IMR-90 (cell line): ENCODE results near the gene VPS25. TPM values are rescaled to one million over a fixed set of nuclear protein-coding genes. Genes with fewer than 3 reads are reported as not detected.

ENCODE experiments used
- ATAC-seq: fragments of 200-7000 bp; cut with Tn5 transposase; 2 replicates; pipeline ENCODE4 v1.9.1; 2020; ENCODE audit warnings: low read depth, mild to moderate bottlenecking, moderate library complexity
- BruUV-seq: library from RNA; stranded (reverse); fragments of 400-500 nt; replicated peaks from 2 replicates; lab custom pipeline; 2021; lab: Mats Ljungman, UMichigan
- CTCF ChIA-PET: fragments of 300-600 bp; formaldehyde crosslinking; extraction: SDS; loops from one replicate; lab custom pipeline; 2021; ENCODE audit warnings: antibody characterized with exemption; lab: Yijun Ruan, JAX
- POLR2A ChIA-PET: fragments of 300-600 bp; sonication (Branson Sonifier 250); formaldehyde crosslinking; loops from one replicate; lab custom pipeline; 2022; ENCODE audit warnings: antibody characterized with exemption; ENCODE audit not compliant: unreplicated experiment; lab: Charles Lee
- DNase-seq: peaks from one replicate; pipeline ENCODE4 v3.0.0; 2013
- H2AFZ ChIP-seq: replicated peaks from 2 replicates; pipeline ENCODE3; 2013; ENCODE audit warnings: low read length, mild to moderate bottlenecking; ENCODE audit not compliant: poor library complexity
- H2AK5ac ChIP-seq: 2 replicates; pipeline ENCODE4 v1.6.1; 2013; ENCODE audit warnings: low read depth, low read length, inconsistent platforms
- H2AK9ac ChIP-seq: replicated peaks from 2 replicates; pipeline ENCODE3; 2013; ENCODE audit warnings: mild to moderate bottlenecking, low read depth, low read length, moderate library complexity; ENCODE audit not compliant: poor library complexity
- H2BK120ac ChIP-seq: 2 replicates; pipeline ENCODE4 v1.6.1; 2013; ENCODE audit warnings: low read depth, low read length, inconsistent platforms
- H2BK15ac ChIP-seq: 3 replicates; pipeline ENCODE4 v1.6.1; 2013; ENCODE audit warnings: low read depth, low read length, inconsistent platforms
- H2BK20ac ChIP-seq: 2 replicates; pipeline ENCODE4 v1.6.1; 2013; ENCODE audit warnings: low read depth, mild to moderate bottlenecking, inconsistent platforms, low read length, moderate library complexity
- H2BK5ac ChIP-seq: 2 replicates; pipeline ENCODE4 v1.6.1; 2013; ENCODE audit warnings: mild to moderate bottlenecking, low read depth, low read length, inconsistent platforms; ENCODE audit not compliant: poor library complexity, severe bottlenecking
- H3K14ac ChIP-seq: replicated peaks from 2 replicates; pipeline ENCODE4 v1.6.1; 2013; ENCODE audit warnings: low read depth, low read length, inconsistent platforms
- H3K18ac ChIP-seq: 2 replicates; pipeline ENCODE4 v1.6.1; 2013; ENCODE audit warnings: low read depth, low read length, control low read depth
- H3K23ac ChIP-seq: 2 replicates; pipeline ENCODE4 v1.6.1; 2013; ENCODE audit warnings: low read depth, low read length, inconsistent platforms
- H3K27ac ChIP-seq: 2 replicates; pipeline ENCODE4 v1.5.1; 2013; ENCODE audit warnings: mild to moderate bottlenecking, control low read depth, low read length; ENCODE audit not compliant: insufficient read depth
- H3K27me3 ChIP-seq: 2 replicates; pipeline ENCODE4 v1.6.1; 2013; ENCODE audit warnings: low read length; ENCODE audit not compliant: control insufficient read depth, insufficient read depth
- H3K36me3 ChIP-seq: 2 replicates; pipeline ENCODE4 v1.6.1; 2013; ENCODE audit warnings: low read length, mixed read lengths; ENCODE audit not compliant: control insufficient read depth, insufficient read depth
- H3K4ac ChIP-seq: 2 replicates; pipeline ENCODE4 v1.6.1; 2013; ENCODE audit warnings: low read depth, low read length, inconsistent platforms
- H3K4me1 ChIP-seq: 2 replicates; pipeline ENCODE4 v1.6.1; 2013; ENCODE audit warnings: low read length, mixed read lengths; ENCODE audit not compliant: control insufficient read depth, insufficient read depth
- H3K4me2 ChIP-seq: 2 replicates; pipeline ENCODE4 v1.6.1; 2013; ENCODE audit warnings: low read depth, mild to moderate bottlenecking, control low read depth, low read length, moderate library complexity
- H3K4me3 ChIP-seq: 2 replicates; pipeline ENCODE4 v1.5.1; 2013; ENCODE audit warnings: low read depth, mild to moderate bottlenecking, control low read depth, low read length, moderate library complexity; ENCODE audit not compliant: insufficient read depth
- H3K56ac ChIP-seq: 2 replicates; pipeline ENCODE4 v1.6.1; 2013; ENCODE audit warnings: low read length, inconsistent platforms; ENCODE audit not compliant: insufficient read depth; ENCODE audit errors: extremely low read depth
- H3K79me1 ChIP-seq, 2 experiments: 2 replicates each; pipeline ENCODE4 v1.6.1; 2013; ENCODE audit warnings: low read length in 2 of 2, inconsistent platforms in 1 of 2, low read depth in 1 of 2
- H3K9ac ChIP-seq: 2 replicates; pipeline ENCODE4 v1.6.1; 2013; ENCODE audit warnings: low read depth, low read length, control low read depth
- H3K9me1 ChIP-seq: 2 replicates; pipeline ENCODE4 v1.6.1; 2013; ENCODE audit warnings: low read length, inconsistent platforms; ENCODE audit not compliant: insufficient read depth
- H3K9me3 ChIP-seq: 2 replicates; pipeline ENCODE4 v1.6.1; 2013; ENCODE audit warnings: low read length; ENCODE audit not compliant: control insufficient read depth, insufficient read depth
- H4K20me1 ChIP-seq: 2 replicates; pipeline ENCODE4 v1.6.1; 2013; ENCODE audit warnings: low read length, inconsistent platforms; ENCODE audit not compliant: insufficient read depth
- H4K5ac ChIP-seq: 2 replicates; pipeline ENCODE4 v1.6.1; 2013; ENCODE audit warnings: mild to moderate bottlenecking, low read depth, low read length, control low read depth
- H4K8ac ChIP-seq, 2 experiments: 2 replicates each; pipeline ENCODE4 v1.6.1; 2013; ENCODE audit warnings: low read depth in 2 of 2, low read length in 2 of 2, control low read depth in 1 of 2, inconsistent platforms in 1 of 2
- H4K91ac ChIP-seq: 2 replicates; pipeline ENCODE4 v1.6.1; 2013; ENCODE audit warnings: low read depth, low read length, inconsistent platforms; ENCODE audit not compliant: insufficient read depth
- BHLHE40 ChIP-seq: fragments of 150-350 bp; IDR thresholded peaks from 2 replicates; pipeline ENCODE4 v1.6.1; 2016; ENCODE audit warnings: mild to moderate bottlenecking, low read depth, low read length
- ELK1 ChIP-seq: fragments of 150-350 bp; IDR thresholded peaks from 2 replicates; pipeline ENCODE4 v1.6.1; 2016; ENCODE audit warnings: low read depth, mild to moderate bottlenecking, low read length, moderate library complexity, borderline replicate concordance
- MAZ ChIP-seq: IDR thresholded peaks from 2 replicates; pipeline ENCODE4 v1.6.1; 2012; ENCODE audit warnings: low read depth, mild to moderate bottlenecking, low read length, improper control_type of control experiment, moderate library complexity, borderline replicate concordance
- NFE2L2 ChIP-seq: fragments of 150-350 bp; IDR thresholded peaks from 2 replicates; pipeline ENCODE4 v1.6.1; 2016; ENCODE audit warnings: low read depth, mild to moderate bottlenecking, low read length
- RCOR1 ChIP-seq: IDR thresholded peaks from 2 replicates; pipeline ENCODE4 v1.6.1; 2012; ENCODE audit warnings: mild to moderate bottlenecking, low read length, improper control_type of control experiment; ENCODE audit not compliant: insufficient replicate concordance
- RFX5 ChIP-seq: IDR thresholded peaks from 2 replicates; pipeline ENCODE4 v1.8.0; 2012; ENCODE audit warnings: low read depth, mild to moderate bottlenecking, low read length, moderate library complexity
- SMC3 ChIP-seq: fragments of 150-350 bp; IDR thresholded peaks from 2 replicates; pipeline ENCODE4 v1.6.1; 2016; ENCODE audit warnings: low read depth, mild to moderate bottlenecking, antibody characterized with exemption, low read length, moderate library complexity
- WGBS, 2 experiments: methylation state at CpG; one replicate each; pipeline versions ENCODE4 v1.1.5 to v1.1.7; 2013; ENCODE audit warnings: missing lambda C conversion rate in 2 of 2; ENCODE audit not compliant: insufficient read length in 1 of 2; ENCODE audit errors: extremely low coverage in 2 of 2; 5-methylcytosine and 5-hydroxymethylcytosine counted together
- dilution Hi-C: fragments of 300-500 bp; cut with HindIII; formaldehyde crosslinking; loops from one replicate; pipeline ENCODE4 v1.14.3; 2018; ENCODE audit warnings: low sequenced_read_pairs; ENCODE audit not compliant: unreplicated experiment
- in situ Hi-C: fragments of 300-500 bp; cut with MboI; formaldehyde crosslinking; loops from 3 replicates; pipeline ENCODE4 v1.14.3; 2019; ENCODE audit warnings: low sequenced_read_pairs, inconsistent platforms, mixed read lengths
- intact Hi-C: fragments of 100-400 bp; cut with micrococcal nuclease; formaldehyde crosslinking; loops from 2 replicates; pipeline ENCODE4 v1.10.0; 2022
- polyA plus RNA-seq, 3 experiments: library from polyadenylated mRNA; depleted of rRNA; stranded (reverse); fragments of >200 nt; gene quantifications; 2 replicates each; pipeline ENCODE4 v1.2.3, GENCODE V29; 2012; ENCODE audit warnings: low replicate concordance in 1 of 3
- total RNA-seq: library from RNA; depleted of rRNA; stranded (reverse); fragments of >200 nt; gene quantifications from 2 replicates; pipeline ENCODE4 v1.2.3, GENCODE V29; 2012
- TF ChIP-seq, protein P1 (sequence below): fragments of 150-350 bp; IDR thresholded peaks from 2 replicates; pipeline ENCODE4 v1.6.1; 2017; ENCODE audit warnings: mild to moderate bottlenecking, antibody characterized with exemption, low read length, low read depth

Gene VPS25
- total and polyA plus RNA-seq, 2 of the 4 experiments (the other 2 are of a cell fraction), result 71.3 to 130 TPM

- H3K56ac ChIP-seq, result no peak within 1 kb of the TSS
- peak within 1 kb of the TSS; percentile 74 for H3K4me2 ChIP-seq
- H4K5ac ChIP-seq, result no peak within 1 kb of the TSS
- H4K8ac ChIP-seq, result no peak within 1 kb of the TSS
- H3K4ac ChIP-seq, result no peak within 1 kb of the TSS; the same call in 1 of the 2 replicates
- TF ChIP-seq RFX5 (no peak), SMC3 (no peak), ELK1 (no peak), RCOR1 (no peak), BHLHE40 (no peak), MAZ (no peak; the same call in 1 of the 2 replicates), NFE2L2 (no peak)
- TF ChIP-seq, protein P1, sequence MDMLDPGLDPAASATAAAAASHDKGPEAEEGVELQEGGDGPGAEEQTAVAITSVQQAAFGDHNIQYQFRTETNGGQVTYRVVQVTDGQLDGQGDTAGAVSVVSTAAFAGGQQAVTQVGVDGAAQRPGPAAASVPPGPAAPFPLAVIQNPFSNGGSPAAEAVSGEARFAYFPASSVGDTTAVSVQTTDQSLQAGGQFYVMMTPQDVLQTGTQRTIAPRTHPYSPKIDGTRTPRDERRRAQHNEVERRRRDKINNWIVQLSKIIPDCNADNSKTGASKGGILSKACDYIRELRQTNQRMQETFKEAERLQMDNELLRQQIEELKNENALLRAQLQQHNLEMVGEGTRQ, result peak; percentile 13; the same call in 1 of the 2 replicates
- H3K27me3 ChIP-seq, result peaks cover 48% of the 10 kb centered on the region
- H3K18ac ChIP-seq, result no peak within 1 kb of the TSS
- H3K4me1 ChIP-seq, result no peaks in the 10 kb centered on the region
- no peak within 1 kb of the TSS for H2BK20ac ChIP-seq
- H3K14ac ChIP-seq, result no peak within 1 kb of the TSS; the same call in 1 of the 2 replicates
- no TSS peak for BruUV-seq
- no peak within 1 kb of the TSS for H2BK5ac ChIP-seq
- in situ Hi-C loops, result no loop called here
- DNase-seq (no peak), ATAC-seq (peak; percentile 78)
- H3K36me3 ChIP-seq, result no peaks in the 10 kb centered on the region
- H2AK9ac ChIP-seq, result peak within 1 kb of the TSS; percentile 42
- WGBS, 2 experiments, result 4% methylated on average over 9 of the region's 92 CpGs; no CpG with 5 or more reads in 1 of the 2 experiments
- H3K4me3 ChIP-seq, result peak within 1 kb of the TSS; percentile 34
- CTCF ChIA-PET, result interaction anchor here (0.6 to 3.5 kb wide), 2 partner anchors 13 to 87 kb away, joined by 3 to 12 read pairs; no protein-coding TSS in a partner anchor
- intact Hi-C loops, result loop anchor here (5.0 kb wide), 2 partner anchors 61 to 184 kb away; partner anchors contain the start of genes BECN1 and PSMC3IP
- H3K9me1 ChIP-seq, result no peaks in the 10 kb centered on the region
- POLR2A ChIA-PET, result interaction anchor here (0.7 kb wide), 1 partner anchor 242 kb away, joined by 3 read pairs; no protein-coding TSS in a partner anchor
- H2AFZ ChIP-seq, result peak within 1 kb of the TSS; percentile 87
- H2BK120ac ChIP-seq, result no peak within 1 kb of the TSS
- no peak within 1 kb of the TSS for H2BK15ac ChIP-seq
- no peaks in the 10 kb centered on the region for H4K20me1 ChIP-seq
- H3K79me1 ChIP-seq, result no peaks in the 10 kb centered on the region
- 0 out of 2 replicates have a peak within 1 kb of the TSS, but pooled peaks have one; percentile 3 for H2AK5ac ChIP-seq
- no peaks in the 10 kb centered on the region for H3K9me3 ChIP-seq
- no peak within 1 kb of the TSS for H3K9ac ChIP-seq
- no peak within 1 kb of the TSS for H4K91ac ChIP-seq
- H3K27ac ChIP-seq, result no peak within 1 kb of the TSS
- H3K23ac ChIP-seq, result peak within 1 kb of the TSS; percentile 75; the same call in 1 of the 2 replicates
- dilution Hi-C loops, result no loop called here
Measured at GRCh38 chr17:42760652-42761581, 12.3 kb upstream of the VPS25 start, which contains the start of gene RAMP2. Gene RAMP2, plus strand, starts transcription at chr17:42761227. Its CDS starts 35 bp downstream, at chr17:42761262.
